Activated naive CD4-positive, alpha-beta T cell treated with Interleukin-2 at 50 U/mL for 16 hours (primary cell): ENCODE measurements around the gene MMP21.
A peak's percentile ranks its signal among the peaks of the same experiment; 100 is the strongest.

Source experiments
- DNase-seq: peaks from one replicate; pipeline ENCODE4 v3.0.0-alpha.2; 2020

Gene MMP21

DNA sequence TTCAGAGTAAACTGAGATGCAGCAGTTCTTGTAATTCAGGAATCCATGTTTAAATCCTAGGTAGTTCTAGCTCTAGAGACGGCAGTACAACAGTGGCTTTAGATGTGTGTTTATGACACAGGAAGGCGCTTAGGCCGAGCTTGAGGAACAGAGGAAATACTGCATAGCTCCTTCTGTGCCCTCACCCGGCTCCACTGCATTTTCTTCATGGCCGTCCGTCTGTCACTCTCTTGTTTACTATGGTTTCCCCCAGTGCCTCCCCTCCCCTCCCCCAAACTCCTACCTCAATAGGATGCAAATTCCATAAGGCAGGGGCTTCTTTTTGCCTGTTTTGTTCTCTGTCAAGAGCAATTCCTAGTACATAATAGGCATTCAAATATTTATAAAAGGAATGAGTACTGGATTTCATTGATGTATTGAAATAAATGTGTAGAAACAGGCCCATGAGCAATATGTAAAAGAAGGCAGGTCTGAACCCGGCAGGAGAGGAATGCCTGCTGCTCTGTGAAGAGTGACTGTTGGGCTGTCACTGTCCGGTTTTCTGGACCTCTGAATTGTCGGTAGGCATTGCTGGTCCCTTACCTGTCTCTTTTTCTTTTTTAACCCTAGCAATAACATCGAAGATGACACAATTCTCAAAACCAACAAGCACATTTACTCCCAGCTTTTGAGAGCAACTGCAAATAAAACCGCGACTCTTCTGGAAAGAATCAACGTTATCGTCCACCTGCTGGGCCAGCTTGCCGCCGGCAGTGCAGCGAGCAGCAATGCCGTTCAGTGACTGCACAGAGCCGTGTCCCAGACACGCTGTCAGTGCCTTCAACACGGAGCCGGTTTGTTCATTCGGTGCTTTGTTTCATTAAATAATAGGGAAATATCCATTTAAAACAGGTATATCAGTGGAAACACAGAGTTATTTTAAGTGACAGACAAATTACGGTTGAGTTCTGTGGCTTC, 12.7 kb downstream of the MMP21 start:
- DNase-seq = no peak

- DNase-seq = no peak
Observed at GRCh38 chr10:125761961-125762360, 13.7 kb downstream of the MMP21 start.

DNA sequence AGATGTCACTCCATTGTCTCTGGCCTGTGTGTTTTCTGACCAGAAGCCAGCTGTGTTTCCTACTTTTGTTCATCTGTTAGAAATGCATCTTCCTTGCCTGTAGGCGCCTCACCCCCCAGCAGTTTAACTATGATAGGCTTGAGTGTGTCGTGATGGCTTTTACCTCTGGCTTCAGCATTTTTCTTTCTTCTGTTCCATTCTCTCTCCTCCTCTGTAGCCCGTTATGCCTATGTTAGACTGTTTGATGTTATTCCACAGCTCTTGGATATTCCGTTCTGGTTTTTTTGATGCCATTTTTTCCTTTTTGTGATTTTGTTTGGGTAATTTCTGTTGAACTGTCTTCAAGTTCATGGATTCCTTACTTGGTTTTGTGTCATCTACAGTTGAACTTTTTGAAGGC, 17.9 kb downstream of the MMP21 start:
- DNase-seq = no peak

GRCh38 chr10:125756853-125757487, 18.7 kb downstream of the MMP21 start:
- DNase-seq = no peak

DNA sequence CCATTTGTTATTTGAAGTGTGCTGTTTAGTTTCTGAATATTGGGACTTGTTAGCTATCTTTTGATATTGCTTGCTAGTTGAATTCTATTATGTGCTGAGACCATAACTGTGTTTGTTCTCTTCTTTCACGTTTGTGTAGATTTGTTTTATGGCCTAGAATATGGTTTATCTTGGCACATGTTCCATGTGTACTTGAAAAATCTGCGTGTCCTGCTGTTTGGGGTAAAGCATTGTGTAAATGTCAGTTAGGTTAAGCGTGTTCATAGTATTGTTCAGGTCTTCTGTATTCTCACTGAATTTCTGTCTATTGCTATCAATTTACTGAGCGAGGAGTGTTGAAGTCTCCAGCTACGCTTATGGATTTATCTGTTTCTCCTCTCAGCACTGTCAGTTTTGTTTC, 19.4 kb downstream of the MMP21 start:
- no peak for DNase-seq

DNA sequence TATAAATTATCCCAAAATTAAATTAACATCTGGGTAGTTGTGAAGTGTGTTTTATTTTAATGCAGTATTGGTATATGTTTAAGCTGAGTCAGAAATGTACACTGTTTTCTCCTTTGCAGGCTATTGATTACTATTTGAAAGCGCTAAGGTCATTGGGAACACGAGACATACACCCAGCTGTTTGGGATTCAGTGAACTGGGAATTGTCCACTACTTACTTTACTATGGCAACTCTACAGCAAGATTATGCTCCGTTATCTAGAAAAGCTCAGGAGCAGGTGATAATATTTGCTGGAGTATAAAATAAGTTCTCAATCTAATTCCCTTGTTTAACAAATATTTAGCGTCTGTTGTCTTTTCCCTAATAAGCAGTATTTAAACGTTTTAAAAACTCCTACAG, 28.2 kb downstream of the MMP21 start:
- no peak for DNase-seq

- DNase-seq = no peak
Observed at GRCh38 chr10:125744909-125745308, 30.7 kb downstream of the MMP21 start.

DNA sequence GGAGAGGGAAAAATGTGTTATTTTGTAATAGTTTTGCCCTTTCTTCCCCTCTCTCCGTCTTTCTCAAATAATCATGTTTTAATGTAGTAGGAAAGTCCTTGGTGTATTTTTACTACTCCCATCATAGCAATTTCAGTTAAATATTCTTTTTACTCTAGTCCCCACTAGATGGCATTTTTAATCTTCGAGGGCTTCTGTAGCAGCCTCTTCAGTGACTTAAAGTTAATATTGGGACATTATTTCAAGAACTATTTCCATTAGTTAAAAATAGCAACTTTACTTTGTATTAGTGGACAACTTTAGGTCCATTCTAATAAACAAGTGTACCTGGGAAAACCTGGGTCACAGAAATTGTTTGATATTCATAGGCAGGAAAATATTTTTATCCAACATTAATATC, 33.2 kb downstream of the MMP21 start:
- no peak for DNase-seq

DNA sequence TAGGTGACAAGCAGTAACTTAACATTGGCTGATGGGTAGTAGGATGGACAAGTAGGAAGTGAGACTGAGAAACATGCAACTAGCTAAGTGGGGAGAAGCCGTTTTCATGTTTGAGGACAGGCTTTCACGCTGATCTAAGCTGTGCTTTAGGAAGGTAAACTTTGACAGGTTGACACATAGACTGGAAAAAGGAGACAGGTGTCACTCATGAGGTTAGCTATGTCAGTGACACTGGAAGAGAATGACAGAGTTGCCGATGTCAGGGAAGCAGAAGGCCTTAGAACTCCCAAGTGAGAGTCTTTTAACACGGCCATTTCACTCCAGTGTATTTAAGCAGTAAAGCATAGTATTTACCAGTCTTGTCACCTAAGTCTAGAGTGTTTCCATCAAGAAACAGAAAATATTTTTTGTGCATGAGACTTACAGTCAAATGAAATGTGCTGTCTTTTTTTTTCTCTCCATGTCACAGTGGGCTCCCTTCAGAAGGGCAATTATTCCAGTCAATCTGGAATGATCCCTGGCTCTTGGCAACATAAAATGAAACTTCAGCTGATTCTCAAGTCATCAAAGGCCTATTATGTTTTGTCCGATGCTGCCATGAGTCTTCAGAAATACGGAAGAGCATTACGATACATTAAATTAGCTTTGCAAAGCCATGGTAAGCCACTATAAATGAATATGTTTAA, 35.5 kb downstream of the MMP21 start:
- DNase-seq = no peak

GRCh38 chr10:125738206-125738605, 37.4 kb downstream of the MMP21 start:
- DNase-seq = no peak

DNA sequence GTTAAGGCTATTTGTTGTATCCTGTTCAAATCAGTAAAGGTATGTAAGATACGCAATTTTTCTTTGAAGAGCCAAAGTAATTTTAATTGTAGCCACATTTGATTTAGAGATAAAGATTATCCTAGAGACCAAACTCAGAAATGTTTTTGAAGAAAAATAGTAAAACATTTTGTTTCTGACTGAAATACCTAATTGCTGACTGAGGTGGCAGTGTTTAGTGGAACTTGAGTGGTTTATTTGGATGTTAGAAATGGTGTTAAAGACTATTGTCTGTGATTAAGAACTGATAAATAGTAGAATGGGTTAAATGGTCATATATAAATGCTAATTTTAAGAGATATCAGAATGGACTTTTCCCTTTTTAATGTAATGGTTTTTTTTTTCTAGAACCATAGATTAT, 40.8 kb downstream of the MMP21 start:
- DNase-seq = no peak

DNA sequence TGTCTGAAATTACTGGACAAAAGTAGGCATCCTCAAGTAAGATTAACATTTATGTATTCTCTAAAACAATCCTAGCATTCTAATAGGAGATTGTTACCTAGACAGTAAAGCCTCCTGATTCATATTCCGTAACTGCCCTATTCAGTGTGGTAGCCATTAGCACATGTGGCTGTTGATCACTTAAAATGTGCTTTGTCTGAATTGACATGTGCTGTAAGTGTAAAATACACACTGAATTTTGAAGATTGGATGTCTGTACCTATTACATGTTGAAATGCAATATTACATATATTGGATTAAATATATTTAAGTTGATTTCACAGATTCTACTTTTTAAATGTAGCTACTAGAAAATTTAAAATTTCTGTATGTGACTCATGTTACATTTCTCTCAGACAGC, 41.5 kb downstream of the MMP21 start:
- DNase-seq = no peak

- DNase-seq = no peak
Observed at GRCh38 chr10:125727436-125727835, 48.2 kb downstream of the MMP21 start.

- DNase-seq = no peak
Observed at GRCh38 chr10:125726914-125727313, 48.7 kb downstream of the MMP21 start.

DNA sequence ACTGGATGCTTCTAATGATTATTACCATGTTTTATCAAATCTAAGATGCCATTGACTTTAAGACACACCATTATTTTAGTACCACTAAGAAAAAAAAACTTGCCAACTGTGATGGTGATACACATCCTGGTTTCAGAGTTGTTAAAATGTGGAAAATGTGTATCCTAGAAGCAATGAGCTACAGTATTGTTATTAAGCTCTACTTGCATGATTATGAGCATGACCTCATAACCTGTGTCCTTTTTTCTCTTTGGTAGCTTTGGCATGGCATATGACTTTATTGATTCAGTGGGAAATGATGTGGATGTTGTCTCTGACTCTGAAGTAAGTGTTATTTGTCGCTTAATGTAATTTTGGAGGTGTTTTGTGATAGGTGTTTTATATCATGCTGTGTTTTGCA, 52.8 kb downstream of the MMP21 start:
- no peak for DNase-seq

DNA sequence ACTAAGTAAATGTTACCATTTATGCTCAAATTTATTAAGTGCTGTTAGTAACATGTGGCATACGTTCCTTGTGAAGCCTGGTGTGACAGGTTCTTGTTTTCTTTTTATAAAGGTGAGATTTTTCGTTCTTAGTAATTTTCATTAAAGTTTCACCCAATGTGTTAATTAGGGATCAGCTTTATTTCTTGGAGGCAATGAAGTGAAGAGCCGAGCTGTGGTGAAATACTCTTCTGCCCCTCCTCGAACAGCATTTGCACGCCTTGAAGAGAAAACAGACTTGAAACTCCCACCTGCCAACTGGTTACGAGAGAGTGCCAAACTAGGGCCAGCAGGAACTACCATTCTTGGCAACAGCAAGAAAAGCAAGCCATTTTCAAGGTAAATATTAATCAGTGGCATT, 54.6 kb downstream of the MMP21 start:
- DNase-seq = no peak

GRCh38 chr10:125720002-125720382, 55.6 kb downstream of the MMP21 start:
- DNase-seq = no peak

GRCh38 chr10:125719173-125720001, 56.2 kb downstream of the MMP21 start, which contains the start of gene EDRF1:
TSS of gene EDRF1 (plus strand) at chr10:125719709. CDS start at chr10:125719808, 99 bp downstream.
- DNase-seq = peak; percentile 100
